CD4-positive, alpha-beta T cell (primary cell): Measurements from ENCODE around the gene SMIM14. TPM values are rescaled to one million over a fixed set of nuclear protein-coding genes. Genes with fewer than 3 reads are reported as not detected.
"Not testable (repeated sequence)": the region's sequence is repeated elsewhere in the genome, so short reads cannot be mapped to it uniquely, and the experiment has no call there.

Experiments
- ATAC-seq: fragments of 200-7000 bp; cut with Tn5 transposase; one replicate; pipeline ENCODE4 v1.10.0; 2022; ENCODE audit warnings: mild to moderate bottlenecking; ENCODE audit not compliant: poor library complexity
- CTCF ChIA-PET: fragments of 350-600 bp; sonication (Branson Sonifier 250); formaldehyde crosslinking; loops from one replicate; lab custom pipeline; 2021; ENCODE audit warnings: antibody characterized with exemption, inconsistent platforms; lab: Charles Lee
- POLR2A ChIA-PET: fragments of 350-600 bp; sonication (Branson Sonifier 250); formaldehyde crosslinking; loops from one replicate; lab custom pipeline; 2021; ENCODE audit warnings: antibody characterized with exemption, inconsistent platforms; lab: Charles Lee
- DNase-seq, 14 experiments: peaks; one replicate each; pipeline ENCODE4 v3.0.0-alpha.2; 2013 to 2020; ENCODE audit warnings: mixed read lengths in 2 of 14
- H3K27ac ChIP-seq, 2 donors: one replicate each; pipeline versions ENCODE4 v1.5.1 to v1.7.0; 2013; ENCODE audit warnings: low read length in 2 of 2, low read depth in 1 of 2, mild to moderate bottlenecking in 1 of 2
- H3K27me3 ChIP-seq, 2 experiments: 1 replicate in 1 of 2; 2 replicates in 1 of 2; pipeline versions ENCODE4 v1.6.1 to v1.7.0; 2013; ENCODE audit warnings: low read length in 2 of 2, control low read depth in 1 of 2, mild to moderate bottlenecking in 1 of 2, moderate library complexity in 1 of 2; ENCODE audit not compliant: insufficient read depth in 2 of 2, control insufficient read depth in 1 of 2
- H3K36me3 ChIP-seq: one replicate; pipeline ENCODE4 v1.6.1; 2013; ENCODE audit warnings: low read length, control low read depth; ENCODE audit not compliant: insufficient read depth
- H3K4me1 ChIP-seq: one replicate; pipeline ENCODE4 v1.6.1; 2013; ENCODE audit warnings: low read length, control low read depth; ENCODE audit not compliant: insufficient read depth
- H3K4me3 ChIP-seq: one replicate; pipeline ENCODE4 v1.5.1; 2013; ENCODE audit warnings: mild to moderate bottlenecking, low read length, moderate library complexity
- H3K9me3 ChIP-seq, 2 experiments: 1 replicate in 1 of 2; 2 replicates in 1 of 2; pipeline versions ENCODE4 v1.6.1 to v1.7.0; 2013; ENCODE audit warnings: low read length in 2 of 2, mild to moderate bottlenecking in 2 of 2, control low read depth in 1 of 2, moderate library complexity in 1 of 2; ENCODE audit not compliant: control insufficient read depth in 1 of 2, insufficient read depth in 1 of 2
- H3K27ac Mint-ChIP-seq: one replicate; pipeline ENCODE4 v1.8.0; 2020; ENCODE audit warnings: mixed read lengths
- H3K27me3 Mint-ChIP-seq: one replicate; pipeline ENCODE4 v1.8.0; 2021; ENCODE audit warnings: mixed read lengths
- H3K36me3 Mint-ChIP-seq: one replicate; pipeline ENCODE4 v1.8.0; 2021; ENCODE audit warnings: low read depth, mixed read lengths
- H3K4me1 Mint-ChIP-seq: one replicate; pipeline ENCODE4 v1.8.0; 2021; ENCODE audit warnings: low read depth, mixed read lengths
- H3K4me3 Mint-ChIP-seq: one replicate; pipeline ENCODE4 v1.8.0; 2020; ENCODE audit warnings: mild to moderate bottlenecking, mixed read lengths
- H3K9me3 Mint-ChIP-seq: one replicate; pipeline ENCODE4 v1.8.0; 2020; ENCODE audit warnings: mixed read lengths
- CTCF ChIP-seq: fragments of 200-600 bp; IDR thresholded peaks from one replicate; pipeline ENCODE4 v1.8.0; 2022; ENCODE audit warnings: antibody characterized with exemption, mild to moderate bottlenecking
- intact Hi-C, 2 experiments: fragments of 100-400 bp; cut with DNase I in 1 of 2; cut with micrococcal nuclease in 1 of 2; formaldehyde crosslinking; loops; one replicate each; pipeline versions ENCODE4 v1.15.1 to v1.9.0; 2023 to 2025; cut with DNase I, micrococcal nuclease
- total RNA-seq, 174 experiments: library from RNA in 2 of 174; stranded (reverse) in 2 of 174; gene quantifications; one replicate each; pipeline ENCODE4 v1.2.3 and lab custom pipeline; 2021 to 2026

SMIM14 gene
- total RNA-seq, 2 experiments from 2014 or later = 2.0 to 3.1 TPM

- H3K4me3 Mint-ChIP-seq = no peak overlapping the region
- no peaks in the 10 kb centered on the region for H3K27me3 ChIP-seq
- ATAC-seq (no peak), DNase-seq (no peak)
- H3K4me1 ChIP-seq = no peaks in the 10 kb centered on the region
- intact Hi-C loops = no loop called here
- peaks cover 17% of the 10 kb centered on the region for H3K36me3 ChIP-seq
- no peaks in the 10 kb centered on the region for H3K9me3 ChIP-seq
- no peaks in the 10 kb centered on the region for H3K27me3 Mint-ChIP-seq
- ChIA-PET POLR2A (no interaction called here), CTCF (no interaction called here)
- H3K9me3 Mint-ChIP-seq = no peaks in the 10 kb centered on the region
- no peaks in the 10 kb centered on the region for H3K4me1 Mint-ChIP-seq
- no peak overlapping the region for H3K27ac Mint-ChIP-seq
- peaks cover 21% of the 10 kb centered on the region for H3K36me3 Mint-ChIP-seq
- H3K27ac ChIP-seq = no peak overlapping the region
- TF ChIP-seq CTCF = no peak
- H3K4me3 ChIP-seq = no peak overlapping the region
Measured at GRCh38 chr4:39514888-39515401, 123.7 kb downstream of the SMIM14 start.

- ATAC-seq, H3K9me3 Mint-ChIP-seq, H3K27me3 Mint-ChIP-seq, POLR2A ChIA-PET, intact Hi-C loops, DNase-seq, H3K27ac Mint-ChIP-seq, H3K4me1 ChIP-seq, H3K4me3 Mint-ChIP-seq, H3K27ac ChIP-seq, H3K9me3 ChIP-seq, H3K4me3 ChIP-seq, H3K27me3 ChIP-seq, CTCF ChIA-PET, H3K4me1 Mint-ChIP-seq: not testable (repeated sequence)
- peaks cover 24% of the 10 kb centered on the region for H3K36me3 ChIP-seq
- H3K36me3 Mint-ChIP-seq = peaks cover 27% of the 10 kb centered on the region
Measured at GRCh38 chr4:39514266-39514665, 124.4 kb downstream of the SMIM14 start.

GRCh38 chr4:39510348-39510929 is 128.2 kb downstream of the SMIM14 start:
- ATAC-seq (no peak), DNase-seq (no peak)
- H3K4me1 ChIP-seq = no peaks in the 10 kb centered on the region
- POLR2A ChIA-PET = no interaction called here
- no peaks in the 10 kb centered on the region for H3K27me3 ChIP-seq
- Mint-ChIP-seq H3K9me3 (no peaks in the 10 kb centered on the region), H3K4me3 (no peak overlapping the region), H3K4me1 (no peaks in the 10 kb centered on the region), H3K27me3 (no peaks in the 10 kb centered on the region), H3K27ac (no peak overlapping the region), H3K36me3 (peaks cover 62% of the 10 kb centered on the region)
- H3K27ac ChIP-seq = no peak overlapping the region
- no peak for TF ChIP-seq CTCF
- CTCF ChIA-PET = interaction anchor here (1.1 kb wide), 1 partner anchor 17 kb away, joined by 4 read pairs; the partner anchor contains the start of gene UGDH
- H3K36me3 ChIP-seq = peaks cover 60% of the 10 kb centered on the region
- intact Hi-C loops = no loop called here
- H3K4me3 ChIP-seq = no peak overlapping the region
- no peaks in the 10 kb centered on the region for H3K9me3 ChIP-seq

GRCh38 chr4:39505581-39505980 is 133.1 kb downstream of the SMIM14 start:
- ChIA-PET POLR2A (no interaction called here), CTCF (interaction anchor here (0.6 kb wide), 1 partner anchor 171 kb away, joined by 4 read pairs; no protein-coding TSS in a partner anchor)
- Mint-ChIP-seq H3K4me3 (no peak overlapping the region), H3K27ac (no peak overlapping the region), H3K4me1 (no peaks in the 10 kb centered on the region), H3K27me3 (no peaks in the 10 kb centered on the region), H3K36me3 (peaks cover 85% of the 10 kb centered on the region), H3K9me3 (no peaks in the 10 kb centered on the region)
- Histone ChIP-seq H3K9me3 (no peaks in the 10 kb centered on the region), H3K4me3 (no peak overlapping the region), H3K4me1 (no peaks in the 10 kb centered on the region), H3K27ac (no peak overlapping the region), H3K36me3 (peaks cover 81% of the 10 kb centered on the region), H3K27me3 (no peaks in the 10 kb centered on the region)
- no peak for DNase-seq
- no peak for ATAC-seq
- no peak for TF ChIP-seq CTCF
- intact Hi-C loops = no loop called here
